HepG2 (cell line): ENCODE data around the gene ABHD15. TPM values are rescaled to one million over a fixed set of nuclear protein-coding genes. Genes with fewer than 3 reads are reported as not detected.

Source experiments
- AKAP8 ChIP-seq: sonication (generic); formaldehyde crosslinking; IDR thresholded peaks from 2 replicates; pipeline ENCODE4 v1.5.1; 2020; ENCODE audit warnings: mild to moderate bottlenecking, missing genetic modification reagents
- BRD4 ChIP-seq: sonication (generic); formaldehyde crosslinking; IDR thresholded peaks from 2 replicates; pipeline ENCODE4 v1.4.0; 2020; ENCODE audit warnings: missing genetic modification reagents
- HOXA9 ChIP-seq: sonication (generic); formaldehyde crosslinking; IDR thresholded peaks from 2 replicates; pipeline ENCODE4 v1.8.1; 2022; ENCODE audit warnings: missing genetic modification reagents, mild to moderate bottlenecking, moderate library complexity, borderline replicate concordance
- JDP2 ChIP-seq: sonication (generic); formaldehyde crosslinking; IDR thresholded peaks from 2 replicates; pipeline ENCODE4 v1.8.1; 2022; ENCODE audit warnings: missing genetic modification reagents, borderline replicate concordance
- KDM4B ChIP-seq: sonication (generic); formaldehyde crosslinking; IDR thresholded peaks from 2 replicates; pipeline ENCODE4 v1.4.0; 2020; ENCODE audit warnings: missing genetic modification reagents
- MEF2D ChIP-seq: sonication (generic); formaldehyde crosslinking; IDR thresholded peaks from 2 replicates; pipeline ENCODE4 v1.5.1; 2020; ENCODE audit warnings: mild to moderate bottlenecking, missing genetic modification reagents
- NAIF1 ChIP-seq: sonication (generic); formaldehyde crosslinking; IDR thresholded peaks from 2 replicates; pipeline ENCODE4 v1.5.0; 2020; ENCODE audit warnings: mild to moderate bottlenecking, missing genetic modification reagents, borderline replicate concordance
- NCOA1 ChIP-seq: sonication (generic); formaldehyde crosslinking; IDR thresholded peaks from 2 replicates; pipeline ENCODE4 v1.9.0; 2021; ENCODE audit warnings: missing genetic modification reagents
- PCBP1 ChIP-seq: fragments of 200-400 bp; formaldehyde crosslinking; IDR thresholded peaks from 2 replicates; pipeline ENCODE4 v1.6.1; 2017; ENCODE audit warnings: mild to moderate bottlenecking, low read depth, low read length, borderline replicate concordance
- RCOR2 ChIP-seq: IDR thresholded peaks from 2 replicates; pipeline ENCODE4 v1.6.1; 2016; ENCODE audit warnings: missing biosample characterization, missing genetic modification reagents
- RNF2 ChIP-seq: fragments of 450-650 bp; conservative IDR thresholded peaks from 2 replicates; pipeline ENCODE4 v1.6.1; 2016; ENCODE audit warnings: low read depth
- TMF1 ChIP-seq: sonication (generic); formaldehyde crosslinking; IDR thresholded peaks from 2 replicates; pipeline ENCODE4 v1.8.1; 2022; ENCODE audit warnings: low read depth, missing genetic modification reagents
- ZBTB8A ChIP-seq: sonication (generic); formaldehyde crosslinking; IDR thresholded peaks from 2 replicates; pipeline ENCODE4 v1.4.0; 2020; ENCODE audit warnings: mild to moderate bottlenecking, low read depth, missing genetic modification reagents, borderline replicate concordance
- ZFP36 ChIP-seq: fragments of 150-350 bp; IDR thresholded peaks from 2 replicates; pipeline ENCODE4 v1.6.1; 2018; ENCODE audit warnings: borderline replicate concordance, low read length, low read depth; ENCODE audit not compliant: partially characterized antibody
- ZMYM4 ChIP-seq: sonication (generic); formaldehyde crosslinking; IDR thresholded peaks from 2 replicates; pipeline ENCODE4 v1.8.1; 2023; ENCODE audit warnings: mild to moderate bottlenecking, missing genetic modification reagents
- ZNF143 ChIP-seq: sonication (generic); formaldehyde crosslinking; IDR thresholded peaks from 2 replicates; pipeline ENCODE4 v1.4.0; 2020; ENCODE audit warnings: missing genetic modification reagents
- ZNF260 ChIP-seq: sonication (generic); formaldehyde crosslinking; IDR thresholded peaks from 2 replicates; pipeline ENCODE4 v1.4.0; 2020; ENCODE audit warnings: missing genetic modification reagents, low read depth, mild to moderate bottlenecking, borderline replicate concordance
- ZSCAN31 ChIP-seq: sonication (generic); formaldehyde crosslinking; IDR thresholded peaks from 2 replicates; pipeline ENCODE4 v1.5.0; 2020; ENCODE audit warnings: low read depth, mild to moderate bottlenecking, missing genetic modification reagents
- polyA plus RNA-seq, 8 experiments: library from polyadenylated mRNA; depleted of rRNA in 3 of 8; stranded (reverse) in 7 of 8; unstranded in 1 of 8; fragments of >200 nt; fragmentation: Illumina TruSeq in 4 of 8; extraction: Trizol in 4 of 8; gene quantifications; 2 replicates each; pipeline versions ENCODE4 v1.2.1 to v1.2.3, GENCODE V29; 2011 to 2016; ENCODE audit warnings: low read depth in 4 of 8, missing spikeins in 1 of 8, mixed read lengths in 1 of 8; ENCODE audit not compliant: insufficient read depth in 1 of 8
- total RNA-seq, 5 experiments: library from RNA; depleted of rRNA; stranded (reverse); fragments of >200 nt; fragmentation: Illumina TruSeq; extraction: Trizol; gene quantifications; 2 replicates each; pipeline ENCODE4 v1.2.3, GENCODE V29; 2016; ENCODE audit warnings: low read depth in 1 of 5
- TF ChIP-seq, protein P1 (sequence below): sonication (generic); formaldehyde crosslinking; IDR thresholded peaks from 2 replicates; pipeline ENCODE4 v1.8.0; 2022; ENCODE audit warnings: mild to moderate bottlenecking, missing genetic modification reagents, borderline replicate concordance
- TF ChIP-seq, protein P2 (sequence below): sonication (generic); formaldehyde crosslinking; IDR thresholded peaks from 2 replicates; pipeline ENCODE4 v1.5.1; 2020; ENCODE audit warnings: mild to moderate bottlenecking, missing genetic modification reagents, borderline replicate concordance
- TF ChIP-seq, protein P3 (sequence below): sonication (generic); formaldehyde crosslinking; IDR thresholded peaks from 2 replicates; pipeline ENCODE4 v1.4.0; 2020; ENCODE audit warnings: missing genetic modification reagents, mild to moderate bottlenecking, borderline replicate concordance
- TF ChIP-seq, protein P4 (sequence below): sonication (generic); formaldehyde crosslinking; IDR thresholded peaks from 2 replicates; pipeline ENCODE4 v1.4.0; 2020; ENCODE audit warnings: missing genetic modification reagents
- TF ChIP-seq, protein P5 (sequence below): sonication (generic); formaldehyde crosslinking; IDR thresholded peaks from 2 replicates; pipeline ENCODE4 v1.9.0; 2022; ENCODE audit warnings: missing genetic modification reagents, mild to moderate bottlenecking, borderline replicate concordance

The ABHD15 gene
- total and polyA plus RNA-seq, 2 of the 13 experiments (the other 11 are each of a cell fraction or from before 2014, with no cell fraction given) = 2.4 to 7.7 TPM

DNA sequence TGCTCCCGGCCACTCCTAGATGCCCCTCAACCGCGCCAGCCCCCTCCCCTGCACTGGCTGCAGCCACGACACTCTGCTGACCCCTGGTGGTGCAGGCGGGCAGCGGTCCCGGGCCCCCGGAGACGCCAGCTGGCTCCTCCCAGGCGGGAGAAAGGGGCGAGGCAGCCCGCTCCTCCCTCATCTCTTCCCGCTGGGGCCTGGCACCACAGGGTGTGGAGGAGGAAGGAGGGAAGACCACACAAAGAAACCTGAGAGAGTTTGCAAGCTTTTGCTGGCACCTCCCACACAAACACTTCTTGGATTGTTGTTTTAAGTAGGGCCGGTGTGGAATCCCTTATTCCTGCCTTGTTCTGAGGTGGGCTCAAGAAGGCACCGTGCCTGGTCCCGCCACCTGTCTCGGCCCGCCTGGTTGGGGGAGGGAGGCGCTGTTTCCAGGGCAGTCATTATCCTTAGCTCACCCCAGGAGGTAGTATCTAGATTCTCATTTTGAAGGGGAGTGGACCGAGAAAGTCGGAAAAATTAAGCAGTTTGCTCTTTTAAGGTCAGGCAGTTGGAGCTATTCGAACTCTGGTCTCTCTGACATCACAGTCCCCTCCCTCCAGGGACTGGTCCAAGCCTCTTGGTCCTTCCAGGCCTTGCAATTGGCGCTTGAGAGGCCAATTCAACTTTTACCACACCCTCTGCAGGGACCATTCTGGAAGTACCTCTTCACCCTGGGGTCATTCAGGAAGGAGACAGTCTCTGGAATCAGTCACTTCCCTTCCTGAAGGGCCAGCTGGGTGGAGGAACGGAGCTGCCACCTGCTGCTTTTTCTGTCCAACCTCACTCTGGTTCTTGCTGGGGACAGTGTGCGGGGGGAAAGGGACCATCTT, 25.1 kb upstream of the ABHD15 start (continued):
- TF ChIP-seq, protein P1, sequence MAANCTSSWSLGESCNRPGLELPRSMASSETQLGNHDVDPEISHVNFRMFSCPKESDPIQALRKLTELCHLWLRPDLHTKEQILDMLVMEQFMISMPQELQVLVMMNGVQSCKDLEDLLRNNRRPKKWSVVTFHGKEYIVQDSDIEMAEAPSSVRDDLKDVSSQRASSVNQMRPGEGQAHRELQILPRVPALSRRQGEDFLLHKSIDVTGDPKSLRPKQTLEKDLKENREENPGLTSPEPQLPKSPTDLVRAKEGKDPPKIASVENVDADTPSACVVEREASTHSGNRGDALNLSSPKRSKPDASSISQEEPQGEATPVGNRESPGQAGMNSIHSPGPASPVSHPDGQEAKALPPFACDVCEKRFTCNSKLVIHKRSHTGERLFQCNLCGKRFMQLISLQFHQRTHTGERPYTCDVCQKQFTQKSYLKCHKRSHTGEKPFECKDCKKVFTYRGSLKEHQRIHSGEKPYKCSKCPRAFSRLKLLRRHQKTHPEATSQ = no peak
- no peak for TF ChIP-seq MEF2D (CRISPR knock-in tag)
- TF ChIP-seq NCOA1 (CRISPR knock-in tag) = no peak
- TF ChIP-seq, protein P2, sequence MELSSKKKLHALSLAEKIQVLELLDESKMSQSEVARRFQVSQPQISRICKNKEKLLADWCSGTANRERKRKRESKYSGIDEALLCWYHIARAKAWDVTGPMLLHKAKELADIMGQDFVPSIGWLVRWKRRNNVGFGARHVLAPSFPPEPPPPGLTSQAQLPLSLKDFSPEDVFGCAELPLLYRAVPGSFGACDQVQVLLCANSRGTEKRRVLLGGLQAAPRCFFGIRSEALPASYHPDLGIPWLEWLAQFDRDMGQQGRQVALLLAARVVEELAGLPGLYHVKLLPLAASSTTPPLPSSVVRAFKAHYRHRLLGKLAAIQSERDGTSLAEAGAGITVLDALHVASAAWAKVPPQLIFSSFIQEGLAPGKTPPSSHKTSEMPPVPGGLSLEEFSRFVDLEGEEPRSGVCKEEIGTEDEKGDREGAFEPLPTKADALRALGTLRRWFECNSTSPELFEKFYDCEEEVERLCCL (CRISPR knock-in tag) = no peak
- TF ChIP-seq ZNF143 (CRISPR knock-in tag) = peak; percentile 24
- peak; percentile 24; the same call in 1 of the 2 replicates for TF ChIP-seq BRD4 (CRISPR knock-in tag)
- TF ChIP-seq PCBP1 = no peak
- TF ChIP-seq ZMYM4 (CRISPR knock-in tag) = no peak
- no peak for TF ChIP-seq TMF1 (CRISPR knock-in tag)
- no peak for TF ChIP-seq ZNF260
- TF ChIP-seq JDP2 = no peak
- TF ChIP-seq, protein P3, sequence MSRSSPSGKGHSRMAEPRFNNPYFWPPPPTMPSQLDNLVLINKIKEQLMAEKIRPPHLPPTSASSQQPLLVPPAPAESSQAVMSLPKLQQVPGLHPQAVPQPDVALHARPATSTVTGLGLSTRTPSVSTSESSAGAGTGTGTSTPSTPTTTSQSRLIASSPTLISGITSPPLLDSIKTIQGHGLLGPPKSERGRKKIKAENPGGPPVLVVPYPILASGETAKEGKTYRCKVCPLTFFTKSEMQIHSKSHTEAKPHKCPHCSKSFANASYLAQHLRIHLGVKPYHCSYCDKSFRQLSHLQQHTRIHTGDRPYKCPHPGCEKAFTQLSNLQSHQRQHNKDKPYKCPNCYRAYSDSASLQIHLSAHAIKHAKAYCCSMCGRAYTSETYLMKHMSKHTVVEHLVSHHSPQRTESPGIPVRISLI (CRISPR knock-in tag) = no peak
- TF ChIP-seq HOXA9 (CRISPR knock-in tag) = no peak
- no peak for TF ChIP-seq RNF2
- no peak for TF ChIP-seq NAIF1 (CRISPR knock-in tag)
- TF ChIP-seq RCOR2 = no peak
- TF ChIP-seq ZFP36 = no peak
- no peak; the same call in 1 of the 2 replicates for TF ChIP-seq ZBTB8A
- TF ChIP-seq KDM4B (CRISPR knock-in tag) = peak; percentile 37; the same call in 1 of the 2 replicates
- 0 out of 2 replicates have a peak, but pooled peaks have one; percentile 34 for TF ChIP-seq AKAP8 (CRISPR knock-in tag)
- TF ChIP-seq, protein P4, sequence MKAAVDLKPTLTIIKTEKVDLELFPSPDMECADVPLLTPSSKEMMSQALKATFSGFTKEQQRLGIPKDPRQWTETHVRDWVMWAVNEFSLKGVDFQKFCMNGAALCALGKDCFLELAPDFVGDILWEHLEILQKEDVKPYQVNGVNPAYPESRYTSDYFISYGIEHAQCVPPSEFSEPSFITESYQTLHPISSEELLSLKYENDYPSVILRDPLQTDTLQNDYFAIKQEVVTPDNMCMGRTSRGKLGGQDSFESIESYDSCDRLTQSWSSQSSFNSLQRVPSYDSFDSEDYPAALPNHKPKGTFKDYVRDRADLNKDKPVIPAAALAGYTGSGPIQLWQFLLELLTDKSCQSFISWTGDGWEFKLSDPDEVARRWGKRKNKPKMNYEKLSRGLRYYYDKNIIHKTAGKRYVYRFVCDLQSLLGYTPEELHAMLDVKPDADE (CRISPR knock-in tag) = no peak
- no peak for TF ChIP-seq ZSCAN31 (CRISPR knock-in tag)
- TF ChIP-seq, protein P5, sequence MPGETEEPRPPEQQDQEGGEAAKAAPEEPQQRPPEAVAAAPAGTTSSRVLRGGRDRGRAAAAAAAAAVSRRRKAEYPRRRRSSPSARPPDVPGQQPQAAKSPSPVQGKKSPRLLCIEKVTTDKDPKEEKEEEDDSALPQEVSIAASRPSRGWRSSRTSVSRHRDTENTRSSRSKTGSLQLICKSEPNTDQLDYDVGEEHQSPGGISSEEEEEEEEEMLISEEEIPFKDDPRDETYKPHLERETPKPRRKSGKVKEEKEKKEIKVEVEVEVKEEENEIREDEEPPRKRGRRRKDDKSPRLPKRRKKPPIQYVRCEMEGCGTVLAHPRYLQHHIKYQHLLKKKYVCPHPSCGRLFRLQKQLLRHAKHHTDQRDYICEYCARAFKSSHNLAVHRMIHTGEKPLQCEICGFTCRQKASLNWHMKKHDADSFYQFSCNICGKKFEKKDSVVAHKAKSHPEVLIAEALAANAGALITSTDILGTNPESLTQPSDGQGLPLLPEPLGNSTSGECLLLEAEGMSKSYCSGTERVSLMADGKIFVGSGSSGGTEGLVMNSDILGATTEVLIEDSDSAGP (CRISPR knock-in tag) = peak; percentile 86
